GM12864 (cell line): ENCODE measurements around the gene ANKRD22.
A peak's percentile ranks its signal among the peaks of the same experiment; 100 is the strongest.

Experiments used
- DNase-seq: peaks from one replicate; pipeline ENCODE4 v3.0.0-alpha.2; 2011; ENCODE audit warnings: low read depth
- H3K4me3 ChIP-seq: 2 replicates; pipeline ENCODE4 v1.5.1; 2011; ENCODE audit warnings: mild to moderate bottlenecking, low read depth, low read length, control low read depth
- TF ChIP-seq, protein P1 (sequence below): IDR thresholded peaks from 2 replicates; pipeline ENCODE4 v1.5.1; 2011; ENCODE audit warnings: low read depth, mild to moderate bottlenecking, moderate library complexity, low read length, control low read depth, inconsistent platforms; ENCODE audit errors: missing control alignments

Gene ANKRD22

DNA sequence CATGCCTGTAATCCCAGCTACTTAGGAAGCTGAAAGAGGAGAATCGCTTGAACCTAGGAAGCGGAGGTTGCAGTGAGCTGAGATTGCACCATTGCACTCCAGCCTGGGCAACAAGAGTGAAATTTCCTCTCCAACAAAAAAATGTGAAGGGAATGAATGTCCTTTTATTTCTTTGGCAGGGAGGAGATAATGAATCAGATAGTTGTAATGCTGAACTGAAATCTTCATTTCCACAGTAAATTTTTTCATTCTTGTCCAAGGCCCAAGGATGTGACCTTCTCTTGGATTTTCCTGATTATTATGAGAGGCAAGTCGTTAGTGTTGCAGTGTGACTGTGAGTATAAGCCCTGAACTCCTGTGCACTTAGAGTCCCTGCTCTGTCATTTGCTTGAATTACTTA lies 42.0 kb upstream of the ANKRD22 start:
- H3K4me3 ChIP-seq = no peak overlapping the region
- TF ChIP-seq, protein P1, sequence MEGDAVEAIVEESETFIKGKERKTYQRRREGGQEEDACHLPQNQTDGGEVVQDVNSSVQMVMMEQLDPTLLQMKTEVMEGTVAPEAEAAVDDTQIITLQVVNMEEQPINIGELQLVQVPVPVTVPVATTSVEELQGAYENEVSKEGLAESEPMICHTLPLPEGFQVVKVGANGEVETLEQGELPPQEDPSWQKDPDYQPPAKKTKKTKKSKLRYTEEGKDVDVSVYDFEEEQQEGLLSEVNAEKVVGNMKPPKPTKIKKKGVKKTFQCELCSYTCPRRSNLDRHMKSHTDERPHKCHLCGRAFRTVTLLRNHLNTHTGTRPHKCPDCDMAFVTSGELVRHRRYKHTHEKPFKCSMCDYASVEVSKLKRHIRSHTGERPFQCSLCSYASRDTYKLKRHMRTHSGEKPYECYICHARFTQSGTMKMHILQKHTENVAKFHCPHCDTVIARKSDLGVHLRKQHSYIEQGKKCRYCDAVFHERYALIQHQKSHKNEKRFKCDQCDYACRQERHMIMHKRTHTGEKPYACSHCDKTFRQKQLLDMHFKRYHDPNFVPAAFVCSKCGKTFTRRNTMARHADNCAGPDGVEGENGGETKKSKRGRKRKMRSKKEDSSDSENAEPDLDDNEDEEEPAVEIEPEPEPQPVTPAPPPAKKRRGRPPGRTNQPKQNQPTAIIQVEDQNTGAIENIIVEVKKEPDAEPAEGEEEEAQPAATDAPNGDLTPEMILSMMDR = no peak
- no peak for DNase-seq

DNA sequence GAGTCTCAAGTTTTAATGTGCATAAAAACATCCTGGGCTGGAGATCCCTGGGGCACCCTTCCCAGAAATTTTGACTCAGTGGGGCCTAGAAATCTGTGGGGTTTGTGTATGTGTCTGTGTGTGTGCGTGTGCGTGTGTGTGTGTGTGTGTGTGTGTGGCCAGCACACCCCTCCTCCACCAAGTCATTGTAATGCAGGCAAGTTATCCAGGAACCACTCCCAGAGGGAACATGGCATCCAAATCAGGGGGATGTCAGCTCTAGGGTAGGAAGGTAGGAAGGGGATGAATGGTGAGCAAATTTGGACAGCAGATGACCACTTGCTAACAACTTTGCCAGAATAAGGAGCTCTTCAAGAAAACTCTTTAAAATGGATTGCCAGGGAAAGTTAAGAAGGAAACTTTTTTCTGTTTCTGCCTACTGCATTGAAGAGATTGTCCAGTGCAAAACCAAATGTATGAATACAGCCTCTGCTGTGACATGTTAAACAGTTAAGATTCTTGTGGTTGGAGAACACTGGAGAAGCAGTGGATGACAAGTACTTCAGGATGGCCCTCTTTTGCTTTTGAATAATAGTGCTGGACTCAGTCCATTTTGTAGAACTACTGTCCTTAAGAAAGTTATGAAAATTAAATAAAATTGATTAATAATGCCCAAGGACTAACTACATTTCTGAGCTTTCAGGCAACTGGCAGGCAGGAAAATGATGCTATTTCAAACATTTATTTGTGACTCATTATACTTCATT lies 40.8 kb upstream of the ANKRD22 start:
- H3K4me3 ChIP-seq = no peak overlapping the region
- DNase-seq = no peak
- TF ChIP-seq, protein P1 = no peak

DNA sequence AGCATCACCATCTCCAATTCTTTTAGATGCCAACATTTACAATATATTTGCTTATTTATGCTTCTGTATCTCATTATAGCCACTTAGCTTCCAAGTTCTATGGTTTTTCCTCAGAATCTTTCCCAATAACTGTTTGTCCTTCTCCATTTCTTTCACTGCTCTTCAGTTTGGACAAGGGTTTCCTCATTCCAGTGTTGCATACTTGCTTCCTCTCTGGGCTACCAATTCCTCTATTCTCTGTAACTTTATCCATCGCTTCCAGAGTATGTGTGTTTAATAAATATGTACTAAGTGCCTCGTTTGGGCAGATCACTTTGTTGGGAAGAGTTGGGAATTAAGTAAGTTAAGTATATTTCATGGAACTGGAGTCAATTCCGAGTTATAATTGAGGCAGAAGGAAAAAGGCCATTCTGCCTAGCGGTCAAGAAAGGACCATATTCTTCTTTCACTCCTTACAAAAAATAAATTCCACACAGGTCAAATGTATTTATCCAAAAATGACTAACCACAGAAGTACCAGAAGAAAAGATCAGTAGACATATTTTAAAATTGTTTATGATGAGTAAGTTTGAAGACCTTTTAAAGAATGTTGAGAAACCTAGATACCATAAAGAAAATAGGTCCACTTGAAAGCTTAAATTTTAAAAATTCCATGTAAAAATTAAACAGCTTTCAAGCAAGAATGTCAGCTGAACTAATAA lies 39.2 kb upstream of the ANKRD22 start:
- no peak overlapping the region for H3K4me3 ChIP-seq
- TF ChIP-seq, protein P1 = no peak
- no peak for DNase-seq

DNA sequence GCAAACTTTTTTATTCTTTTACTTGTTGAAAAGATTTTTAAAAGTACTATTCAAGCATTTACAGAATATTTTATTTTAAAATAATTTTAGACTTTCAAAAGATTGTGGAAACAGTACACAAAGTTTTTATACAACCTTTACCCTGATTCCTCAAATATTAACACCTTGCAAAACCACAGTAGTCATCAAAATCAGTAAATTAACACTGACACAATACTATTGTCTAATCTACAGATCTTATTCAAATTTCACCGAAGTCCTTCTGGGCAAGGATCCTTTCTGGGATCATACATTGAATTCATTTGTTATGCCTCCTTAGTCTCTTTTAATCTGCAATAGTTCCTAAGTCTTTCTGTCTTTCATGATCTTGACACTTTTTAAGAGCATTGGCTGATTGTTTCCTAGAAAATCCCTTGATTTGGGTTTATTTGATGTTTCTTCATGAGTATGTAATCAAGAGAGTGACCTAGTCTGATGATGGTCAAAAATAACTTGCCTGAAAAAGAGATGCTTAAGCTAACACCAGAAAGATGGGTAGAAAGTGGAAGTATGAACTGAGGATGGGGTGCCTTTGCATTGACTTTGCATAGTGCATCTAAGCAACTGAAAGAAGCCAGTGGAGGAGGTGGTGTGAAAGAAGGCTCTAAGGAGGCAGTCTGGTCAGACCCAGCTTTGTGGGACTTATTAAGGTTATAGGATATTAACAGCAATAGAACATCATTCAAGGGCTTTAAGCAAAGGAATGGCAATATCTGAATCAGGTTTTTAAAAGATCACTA lies 38.1 kb upstream of the ANKRD22 start:
- TF ChIP-seq, protein P1 = no peak
- peak; percentile 45 for DNase-seq
- H3K4me3 ChIP-seq = no peak overlapping the region

DNA sequence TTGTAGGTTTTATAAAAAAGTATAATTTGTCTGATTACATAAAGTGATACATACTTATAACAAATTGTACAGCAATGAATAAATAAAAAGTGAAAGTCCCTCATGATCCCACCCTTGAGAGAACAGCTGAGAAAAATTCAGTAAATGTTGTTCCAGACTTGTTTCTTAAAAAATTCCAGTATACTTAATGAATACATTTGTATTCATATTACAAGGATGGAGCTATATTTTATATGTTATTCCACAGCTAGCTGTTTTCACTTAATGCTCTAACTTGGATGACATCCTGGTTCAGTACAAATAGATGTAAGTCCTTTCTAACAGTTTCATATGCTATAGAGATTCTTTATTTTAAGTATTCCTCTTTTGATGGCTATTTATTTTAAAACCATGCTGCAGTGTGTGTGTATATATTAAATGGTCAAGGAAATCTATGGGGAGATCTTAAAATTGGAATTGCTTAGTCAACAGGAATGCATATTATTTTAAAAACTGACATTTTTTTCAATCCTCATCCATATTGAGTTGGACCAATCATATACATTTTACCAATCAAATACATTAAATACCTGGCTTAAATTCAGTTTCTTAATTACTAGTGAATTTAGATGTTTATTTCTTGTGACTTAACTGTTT lies 37.3 kb upstream of the ANKRD22 start:
- TF ChIP-seq, protein P1 = no peak
- peak overlapping the region; percentile 44; the same call in 1 of the 2 replicates for H3K4me3 ChIP-seq

DNA sequence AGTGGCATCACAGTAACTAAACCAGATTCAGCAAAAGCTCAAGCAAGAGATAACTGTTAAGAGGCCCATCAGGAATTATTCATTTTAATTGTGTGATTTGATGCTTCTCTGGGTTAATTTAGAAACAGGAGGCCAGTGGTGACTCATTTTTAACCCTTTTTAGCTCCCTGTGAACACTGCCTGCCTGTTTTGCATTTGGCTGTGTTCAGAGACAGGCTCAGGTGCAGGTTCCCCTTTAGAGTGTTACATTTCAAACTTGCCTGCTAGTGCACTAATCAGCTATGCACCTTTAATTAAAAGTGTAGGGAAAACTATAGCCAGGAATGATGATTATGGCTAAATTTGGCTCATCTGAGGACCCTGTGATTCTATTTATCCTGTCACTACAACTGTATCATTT lies 34.9 kb upstream of the ANKRD22 start:
- TF ChIP-seq, protein P1 = no peak
- peak overlapping the region; percentile 42 for H3K4me3 ChIP-seq
- DNase-seq = peak; percentile 70

More for the DNA sequence above, 37.3 kb upstream of the ANKRD22 start:
- DNase-seq = no peak
